ENCODE measurements around the gene CNN1. TPM values are rescaled to one million over a fixed set of nuclear protein-coding genes. Genes with fewer than 3 reads are reported as not detected.

Gene CNN1
- total RNA-seq, 1 donor from 2014 or later, result 477 TPM

GRCh38 chr19:11576227-11576626, 37.6 kb downstream of the CNN1 start:
- Histone ChIP-seq H3K4me1 (peaks cover 0 to 3% of the 10 kb centered on the region in 2 donors), H3K9me3 (no peaks in the 10 kb centered on the region), H3K4me3 (no peak overlapping the region), H3K27ac (no peak overlapping the region), H3K36me3 (no peaks in the 10 kb centered on the region), H3K27me3 (peaks cover 7% of the 10 kb centered on the region)
- no peak for TF ChIP-seq CTCF (IDR thresholded peaks at IDR 0.05)
- intact Hi-C loops (cut with DNase I), result no loop called here
- no peak for DNase-seq (ENCODE audit: low spot score in 2 of 2)

- H3K4me1 ChIP-seq, result peaks cover 0 to 3% of the 10 kb centered on the region in 2 donors
- H3K9me3 ChIP-seq, result no peaks in the 10 kb centered on the region
- H3K27me3 ChIP-seq, result peaks cover 7% of the 10 kb centered on the region
- peak within 1 kb of the TSS; percentile 26 to 57 for H3K4me3 ChIP-seq
- H3K36me3 ChIP-seq, result no peaks in the 10 kb centered on the region
- DNase-seq (ENCODE audit: low spot score in 2 of 2), result no peak
- TF ChIP-seq CTCF (IDR thresholded peaks at IDR 0.05), result no peak
- intact Hi-C loops (cut with DNase I), result no loop called here
- H3K27ac ChIP-seq, result peak within 1 kb of the TSS in 1 of 2 donors; percentile 12
Measured at GRCh38 chr19:11577451-11578257, 39.0 kb downstream of the CNN1 start, which contains the start of gene ACP5. ACP5 (minus strand) TSS chr19:11577645; CDS start chr19:11577317, 328 bp downstream.

GRCh38 chr19:11578258-11579142, 39.8 kb downstream of the CNN1 start:
- TF ChIP-seq CTCF (IDR thresholded peaks at IDR 0.05), result no peak
- no peak for DNase-seq (ENCODE audit: low spot score in 2 of 2)
- H3K27me3 ChIP-seq, result peaks cover 7% of the 10 kb centered on the region
- H3K4me1 ChIP-seq, result peaks cover 0 to 3% of the 10 kb centered on the region in 2 donors
- intact Hi-C loops (cut with DNase I), result no loop called here
- H3K27ac ChIP-seq, result peak overlapping the region in 1 of 2 donors; percentile 12
- H3K4me3 ChIP-seq, result peak overlapping the region; percentile 26 to 57
- H3K36me3 ChIP-seq, result no peaks in the 10 kb centered on the region
- H3K9me3 ChIP-seq, result no peaks in the 10 kb centered on the region

GRCh38 chr19:11580116-11580515, 41.5 kb downstream of the CNN1 start:
- no peaks in the 10 kb centered on the region for H3K9me3 ChIP-seq
- TF ChIP-seq CTCF (IDR thresholded peaks at IDR 0.05), result no peak
- no peak overlapping the region for H3K27ac ChIP-seq
- peaks cover 7% of the 10 kb centered on the region for H3K27me3 ChIP-seq
- no peak for DNase-seq (ENCODE audit: low spot score in 2 of 2)
- no peaks in the 10 kb centered on the region for H3K36me3 ChIP-seq
- H3K4me3 ChIP-seq, result no peak overlapping the region
- intact Hi-C loops (cut with DNase I), result no loop called here
- H3K4me1 ChIP-seq, result peaks cover 0 to 3% of the 10 kb centered on the region in 2 donors

- Histone ChIP-seq H3K4me3 (no peak overlapping the region), H3K4me1 (peaks cover 0 to 3% of the 10 kb centered on the region in 2 donors), H3K27ac (no peak overlapping the region), H3K9me3 (no peaks in the 10 kb centered on the region), H3K36me3 (no peaks in the 10 kb centered on the region), H3K27me3 (peaks cover 7% of the 10 kb centered on the region)
- no peak for DNase-seq (ENCODE audit: low spot score in 2 of 2)
- TF ChIP-seq CTCF (IDR thresholded peaks at IDR 0.05), result no peak
- intact Hi-C loops (cut with DNase I), result no loop called here
Measured at GRCh38 chr19:11581740-11582139, 43.1 kb downstream of the CNN1 start.
